ENCODE measurements around the gene GFI1B. TPM values are rescaled to one million over a fixed set of nuclear protein-coding genes. Genes with fewer than 3 reads are reported as not detected.
"Not testable (repeated sequence)": the region's sequence is repeated elsewhere in the genome, so short reads cannot be mapped to it uniquely, and the experiment has no call there.

GFI1B gene
- polyA plus RNA-seq, 2 of the 4 experiments (the other 2 are of a cell fraction): 0.09 TPM; not detected in 1

- FAIRE-seq; H3K9me3 ChIP-seq; H3K4me1 ChIP-seq; H3K27ac ChIP-seq; DNase-seq (ENCODE audit: low read depth in 1 of 2, low spot score in 1 of 2); ATAC-seq; H3K4me3 ChIP-seq; POLR2A ChIA-PET; H3K4me2 ChIP-seq; CTCF ChIA-PET: not testable (repeated sequence)
- 55% methylated on average over 3 of the region's 3 CpGs for WGBS (ENCODE audit: missing lambda C conversion rate)
- TF ChIP-seq ZC3H11A (IDR thresholded peaks at IDR 0.05): peak; percentile 87
These were observed 10.6 kb upstream of the GFI1B start for GRCh38 chr9:132967908-132968307.

DNA sequence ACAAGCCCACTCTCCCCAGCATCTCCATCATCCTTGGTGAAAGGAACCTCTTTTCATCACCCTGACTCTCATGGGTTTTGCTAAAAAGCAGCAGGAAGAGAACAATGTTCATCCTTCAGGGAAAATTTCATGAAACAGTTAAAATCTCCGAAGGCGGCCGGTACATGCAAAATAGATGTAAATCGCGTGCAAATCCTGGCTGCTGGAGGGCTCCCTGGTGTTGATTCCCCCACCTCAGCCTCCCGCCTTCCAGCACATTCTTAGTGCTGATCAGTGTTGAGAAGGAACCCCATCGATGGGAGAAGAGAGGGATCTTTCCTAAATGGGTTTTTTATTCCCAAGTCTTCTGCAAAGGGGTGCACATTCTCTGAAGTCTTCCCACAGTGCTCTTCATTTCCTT lies 8.7 kb upstream of the GFI1B start:
- H3K4me2 ChIP-seq: no peak overlapping the region
- FAIRE-seq (no peak), ATAC-seq (no peak), DNase-seq (ENCODE audit: low read depth in 1 of 2, low spot score in 1 of 2) (no peak)
- H3K4me3 ChIP-seq: no peak overlapping the region
- TF ChIP-seq, protein P1, sequence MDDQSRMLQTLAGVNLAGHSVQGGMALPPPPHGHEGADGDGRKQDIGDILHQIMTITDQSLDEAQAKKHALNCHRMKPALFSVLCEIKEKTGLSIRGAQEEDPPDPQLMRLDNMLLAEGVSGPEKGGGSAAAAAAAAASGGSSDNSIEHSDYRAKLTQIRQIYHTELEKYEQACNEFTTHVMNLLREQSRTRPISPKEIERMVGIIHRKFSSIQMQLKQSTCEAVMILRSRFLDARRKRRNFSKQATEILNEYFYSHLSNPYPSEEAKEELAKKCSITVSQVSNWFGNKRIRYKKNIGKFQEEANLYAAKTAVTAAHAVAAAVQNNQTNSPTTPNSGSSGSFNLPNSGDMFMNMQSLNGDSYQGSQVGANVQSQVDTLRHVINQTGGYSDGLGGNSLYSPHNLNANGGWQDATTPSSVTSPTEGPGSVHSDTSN (IDR thresholded peaks at IDR 0.05): no peak
- TF ChIP-seq KDM1A (IDR thresholded peaks at IDR 0.05; ENCODE audit: low read depth) (no peak), FOXS1 (CRISPR knock-in tag; IDR thresholded peaks at IDR 0.05) (no peak), RNF2 (IDR thresholded peaks at IDR 0.05; ENCODE audit: borderline replicate concordance, low read depth) (no peak)
- WGBS (ENCODE audit: missing lambda C conversion rate): 57% methylated on average over 7 of the region's 7 CpGs
- POLR2A ChIA-PET: no interaction called here
- no peak overlapping the region for H3K27ac ChIP-seq
- CTCF ChIA-PET: interaction anchor here (1.3 to 6.9 kb wide), 3 partner anchors 9 to 68 kb away, joined by 7 to 48 read pairs (median 34); partner anchors contain the start of gene GFI1B
- no peaks in the 10 kb centered on the region for H3K9me3 ChIP-seq
- no peaks in the 10 kb centered on the region for H3K4me1 ChIP-seq

- Histone ChIP-seq H3K4me3 (no peak overlapping the region), H3K4me2 (no peak overlapping the region), H3K4me1 (no peaks in the 10 kb centered on the region), H3K27ac (no peak overlapping the region), H3K9me3 (no peaks in the 10 kb centered on the region)
- CTCF ChIA-PET: interaction anchor here (0.6 to 6.9 kb wide), 7 partner anchors 8 to 320 kb away, joined by 3 to 48 read pairs (median 5); partner anchors contain the start of gene GFI1B
- ATAC-seq: no peak
- DNase-seq (ENCODE audit: low read depth in 1 of 2, low spot score in 1 of 2): no peak
- no peak for TF ChIP-seq CEBPB (IDR thresholded peaks at IDR 0.05)
- no peak for TF ChIP-seq CBX8 (IDR thresholded peaks at IDR 0.05)
- TF ChIP-seq PHF8 (IDR thresholded peaks at IDR 0.05; ENCODE audit: borderline replicate concordance, low read depth): no peak
- no peak for TF ChIP-seq BCL3 (IDR thresholded peaks at IDR 0.05)
- no peak for TF ChIP-seq JUNB (IDR thresholded peaks at IDR 0.05)
- TF ChIP-seq POLR2A (IDR thresholded peaks at IDR 0.05; ENCODE audit: low read length): no peak
- no peak for TF ChIP-seq SMC3 (IDR thresholded peaks at IDR 0.05)
- TF ChIP-seq EHMT2 (IDR thresholded peaks at IDR 0.05; ENCODE audit: low read depth): no peak
- TF ChIP-seq ZFP36 (IDR thresholded peaks at IDR 0.05; ENCODE audit: borderline replicate concordance, partially characterized antibody): no peak
- TF ChIP-seq, protein P2, sequence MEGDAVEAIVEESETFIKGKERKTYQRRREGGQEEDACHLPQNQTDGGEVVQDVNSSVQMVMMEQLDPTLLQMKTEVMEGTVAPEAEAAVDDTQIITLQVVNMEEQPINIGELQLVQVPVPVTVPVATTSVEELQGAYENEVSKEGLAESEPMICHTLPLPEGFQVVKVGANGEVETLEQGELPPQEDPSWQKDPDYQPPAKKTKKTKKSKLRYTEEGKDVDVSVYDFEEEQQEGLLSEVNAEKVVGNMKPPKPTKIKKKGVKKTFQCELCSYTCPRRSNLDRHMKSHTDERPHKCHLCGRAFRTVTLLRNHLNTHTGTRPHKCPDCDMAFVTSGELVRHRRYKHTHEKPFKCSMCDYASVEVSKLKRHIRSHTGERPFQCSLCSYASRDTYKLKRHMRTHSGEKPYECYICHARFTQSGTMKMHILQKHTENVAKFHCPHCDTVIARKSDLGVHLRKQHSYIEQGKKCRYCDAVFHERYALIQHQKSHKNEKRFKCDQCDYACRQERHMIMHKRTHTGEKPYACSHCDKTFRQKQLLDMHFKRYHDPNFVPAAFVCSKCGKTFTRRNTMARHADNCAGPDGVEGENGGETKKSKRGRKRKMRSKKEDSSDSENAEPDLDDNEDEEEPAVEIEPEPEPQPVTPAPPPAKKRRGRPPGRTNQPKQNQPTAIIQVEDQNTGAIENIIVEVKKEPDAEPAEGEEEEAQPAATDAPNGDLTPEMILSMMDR (IDR thresholded peaks at IDR 0.05): no peak
- POLR2A ChIA-PET: no interaction called here
- no peak for FAIRE-seq
- WGBS (ENCODE audit: missing lambda C conversion rate): 82% methylated on average over 16 of the region's 16 CpGs
These were observed 8.0 kb upstream of the GFI1B start for GRCh38 chr9:132970324-132971062.

DNA sequence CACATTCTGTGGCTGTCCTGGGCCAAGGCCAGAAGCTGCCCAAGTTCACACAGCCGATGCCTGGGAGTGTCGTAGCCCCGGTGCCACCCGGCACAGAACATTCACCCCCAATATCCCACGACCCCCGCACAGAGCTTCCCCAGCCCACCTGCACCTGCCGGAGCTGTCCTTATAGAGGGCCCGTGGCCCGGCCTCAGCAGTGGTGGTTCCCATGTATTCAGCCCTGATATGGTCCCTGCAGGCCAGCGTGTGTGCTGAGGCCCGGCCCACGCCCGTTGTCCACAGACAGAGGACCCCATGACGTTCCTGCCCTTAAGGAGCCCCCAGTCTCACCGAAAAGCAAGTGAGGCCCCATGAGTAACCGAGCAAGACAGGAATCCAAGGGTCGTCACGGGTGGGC lies 5.3 kb upstream of the GFI1B start:
- Histone ChIP-seq H3K4me3 (peak overlapping the region; percentile 12; the same call in 1 of the 3 replicates), H3K9me3 (no peaks in the 10 kb centered on the region), H3K4me2 (peak overlapping the region; percentile 83), H3K4me1 (peaks cover 3% of the 10 kb centered on the region; the same call in 1 of the 3 replicates), H3K27ac (no peak overlapping the region)
- DNase-seq (ENCODE audit: low read depth in 1 of 2, low spot score in 1 of 2): no peak
- ChIA-PET CTCF (interaction anchor here (0.6 to 6.9 kb wide), 22 partner anchors 10 to 561 kb away, joined by 3 to 48 read pairs (median 3); no protein-coding TSS in a partner anchor), POLR2A (no interaction called here)
- WGBS (ENCODE audit: missing lambda C conversion rate): 51% methylated on average over 6 of the region's 18 CpGs
- no peak for FAIRE-seq
- peak in 1 of 2 experiments; percentile 10; a peak in 3 of 6 replicates for ATAC-seq
- TF ChIP-seq ZC3H11A (IDR thresholded peaks at IDR 0.05) (no peak), BCL3 (IDR thresholded peaks at IDR 0.05) (no peak), FOXS1 (CRISPR knock-in tag; IDR thresholded peaks at IDR 0.05) (no peak), TFCP2L1 (CRISPR knock-in tag; IDR thresholded peaks at IDR 0.05) (no peak), NPAS2 (CRISPR knock-in tag; IDR thresholded peaks at IDR 0.05; ENCODE audit: borderline replicate concordance) (no peak), RNF2 (IDR thresholded peaks at IDR 0.05; ENCODE audit: borderline replicate concordance, low read depth) (no peak), MAFK (IDR thresholded peaks at IDR 0.05; ENCODE audit: partially characterized antibody) (no peak), RARB (CRISPR knock-in tag; IDR thresholded peaks at IDR 0.05) (no peak)
- TF ChIP-seq, protein P3, sequence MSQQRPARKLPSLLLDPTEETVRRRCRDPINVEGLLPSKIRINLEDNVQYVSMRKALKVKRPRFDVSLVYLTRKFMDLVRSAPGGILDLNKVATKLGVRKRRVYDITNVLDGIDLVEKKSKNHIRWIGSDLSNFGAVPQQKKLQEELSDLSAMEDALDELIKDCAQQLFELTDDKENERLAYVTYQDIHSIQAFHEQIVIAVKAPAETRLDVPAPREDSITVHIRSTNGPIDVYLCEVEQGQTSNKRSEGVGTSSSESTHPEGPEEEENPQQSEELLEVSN (IDR thresholded peaks at IDR 0.05; ENCODE audit: borderline replicate concordance, low read depth): no peak
- TF ChIP-seq, protein P2 (IDR thresholded peaks at IDR 0.05): no peak
